HS-27A (cell line): ENCODE results near the gene DPM3.
A peak's percentile ranks its signal among the peaks of the same experiment; 100 is the strongest.
"Not testable (repeated sequence)": the region's sequence is repeated elsewhere in the genome, so short reads cannot be mapped to it uniquely, and the experiment has no call there.

Experiments
- DNase-seq: peaks from one replicate; pipeline ENCODE4 v3.0.0-alpha.2; 2012; ENCODE audit warnings: low read depth, missing footprints

The DPM3 gene

GRCh38 chr1:155139895-155140629 is at the start of gene DPM3:
TSS of gene DPM3 (minus strand) at chr1:155140531. CDS start at chr1:155140240, 291 bp downstream.
- peak; percentile 40 for DNase-seq

- not testable (repeated sequence) for DNase-seq
Observed at GRCh38 chr1:155189926-155190325, 49.6 kb upstream of the DPM3 start.

DNA sequence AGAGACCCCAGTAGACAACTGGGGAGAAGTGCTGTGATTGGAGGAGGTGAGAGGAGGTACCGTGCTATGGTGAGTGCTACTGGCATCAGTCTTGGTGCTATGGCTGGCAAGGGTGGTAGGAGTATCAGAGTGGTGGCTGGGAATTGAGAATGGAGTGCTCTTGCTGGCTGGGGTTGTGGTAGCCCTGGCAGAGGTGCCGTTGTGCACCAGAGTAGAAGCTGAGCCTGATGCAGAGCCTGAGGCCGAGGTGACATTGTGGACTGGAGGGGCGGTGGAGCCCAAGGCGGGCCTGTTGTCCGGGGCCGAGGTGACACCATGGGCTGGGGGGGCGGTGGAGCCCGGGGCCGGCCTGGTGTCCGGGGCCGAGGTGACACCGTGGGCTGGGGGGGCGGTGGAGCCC is 47.9 kb upstream of the DPM3 start:
- DNase-seq: no peak

- DNase-seq: no peak
Observed at GRCh38 chr1:155187456-155187891, 47.1 kb upstream of the DPM3 start.

DNA sequence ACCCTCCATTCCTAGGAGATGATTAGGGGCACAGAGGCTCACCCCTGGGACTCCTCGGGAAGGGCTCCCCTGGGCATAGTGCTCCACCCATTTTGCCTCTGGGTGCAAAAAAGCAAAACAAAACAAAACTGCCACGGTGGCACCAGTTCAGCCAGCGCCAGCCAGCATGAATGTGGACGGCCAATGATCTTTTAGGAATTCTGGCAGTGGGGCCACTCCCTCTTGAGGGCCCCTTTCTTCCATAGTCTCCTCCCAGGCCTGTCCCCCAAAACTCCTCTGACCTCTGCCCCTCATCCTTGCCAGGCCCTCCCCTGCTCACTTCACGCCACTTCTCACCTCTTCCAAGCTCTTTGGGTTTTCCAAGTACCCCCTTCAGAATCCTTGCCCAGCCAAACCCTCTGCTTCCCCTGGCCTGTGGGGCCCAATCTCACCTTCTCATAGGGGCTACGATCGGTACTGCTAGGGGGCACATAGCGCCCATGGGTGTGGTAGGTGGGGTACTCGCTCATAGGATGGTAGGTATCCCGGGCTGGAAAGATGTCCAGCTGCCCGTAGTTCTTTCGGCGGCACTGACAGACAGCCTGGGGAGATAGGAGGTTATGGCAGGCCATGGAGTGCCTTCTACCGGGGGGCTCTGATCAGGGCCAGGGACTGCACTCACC is 46.6 kb upstream of the DPM3 start:
- DNase-seq: no peak

DNA sequence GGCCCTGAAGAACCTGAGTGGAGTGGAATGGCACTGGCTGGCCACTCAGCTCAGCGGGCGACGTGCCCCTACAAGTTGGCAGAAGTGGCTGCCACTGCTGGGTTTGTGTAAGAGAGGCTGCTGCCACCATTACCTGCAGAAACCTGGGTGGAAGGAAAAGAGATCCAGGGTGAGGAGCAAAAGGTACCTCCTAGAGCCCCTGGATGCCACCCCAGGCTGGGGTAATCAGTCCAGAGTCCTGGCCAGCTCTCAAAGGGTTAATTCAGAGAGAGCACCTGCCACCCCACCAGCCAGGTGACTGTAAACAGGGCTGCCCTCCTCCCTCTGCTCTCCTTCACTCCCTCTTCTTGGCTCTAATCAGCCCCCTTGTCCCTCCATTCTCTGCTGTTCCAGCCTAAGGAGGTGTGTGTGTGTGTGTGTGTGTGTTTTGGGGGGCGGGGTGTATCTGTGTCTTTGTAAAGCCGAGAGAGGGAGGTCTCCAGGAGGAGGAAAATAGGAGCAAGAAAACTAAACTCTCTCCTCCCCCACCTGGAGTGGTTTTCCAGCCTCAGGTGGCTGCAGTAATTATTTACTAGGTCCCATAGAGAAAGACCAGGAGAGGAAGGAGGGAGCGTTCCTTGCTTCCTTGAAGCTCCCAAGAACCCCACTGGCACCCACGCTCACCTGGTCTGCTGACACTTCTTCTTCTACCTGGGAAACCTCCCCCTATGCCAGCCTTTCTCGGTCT is 45.9 kb upstream of the DPM3 start:
- DNase-seq: no peak

DNA sequence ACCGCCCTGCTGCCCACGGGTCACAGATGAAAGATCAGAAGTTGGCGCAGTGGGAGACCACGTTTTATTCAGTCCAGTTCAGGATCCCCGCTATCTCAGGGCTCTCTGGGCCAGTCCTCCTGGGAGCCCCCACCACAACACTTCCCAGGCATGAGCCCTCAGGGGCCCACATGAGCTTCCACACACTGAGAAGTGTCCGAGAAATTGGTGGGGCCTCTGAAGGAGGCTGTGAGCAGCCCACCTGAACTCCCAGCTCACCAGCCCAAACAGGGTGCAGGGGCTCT is 45.4 kb upstream of the DPM3 start:
- DNase-seq: no peak

DNA sequence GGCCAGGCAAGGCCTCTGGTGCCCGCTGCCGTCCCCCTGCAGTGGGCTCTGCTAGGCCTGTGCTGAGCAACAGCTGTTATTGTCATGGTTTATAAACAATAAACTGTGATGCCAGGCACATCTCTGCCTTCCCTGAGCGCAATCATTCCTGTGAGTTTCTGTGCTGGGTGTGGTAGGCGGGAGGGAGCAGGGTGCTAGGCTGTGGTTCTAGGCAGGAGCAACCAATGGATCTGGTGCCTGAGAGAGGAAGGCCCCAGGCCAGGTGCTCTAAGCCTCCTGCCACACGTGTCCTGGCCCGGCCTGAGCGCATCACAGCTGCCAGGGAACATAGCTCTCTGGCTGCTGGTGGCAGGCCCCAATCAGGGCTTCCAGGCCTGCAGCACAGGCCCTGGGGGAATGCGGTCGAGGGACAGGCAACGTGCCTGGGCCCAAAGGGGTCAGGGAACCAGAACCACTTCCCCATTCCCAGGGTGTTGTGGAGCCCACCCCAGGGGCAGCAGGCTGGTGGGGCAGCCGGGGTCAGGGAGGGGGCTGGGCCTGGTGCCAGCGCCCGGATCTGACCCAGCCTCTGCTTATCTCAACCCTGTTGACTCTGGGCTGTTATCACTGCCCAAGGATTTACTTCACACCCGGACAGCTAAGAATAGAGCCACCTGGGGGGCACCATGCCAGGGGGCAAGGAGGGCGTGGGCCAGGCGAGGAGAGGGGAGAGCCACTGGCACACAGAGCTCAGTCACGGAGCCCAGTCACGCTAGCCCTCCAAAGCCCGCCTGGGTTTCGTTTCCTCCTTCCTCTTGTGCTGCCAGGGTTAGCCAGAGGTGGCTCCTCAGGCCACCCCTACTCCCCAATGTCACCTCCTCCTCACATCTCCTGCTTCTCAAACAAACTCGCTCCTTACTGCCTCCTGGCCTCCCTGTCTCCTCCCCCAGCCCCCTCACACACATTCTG is 44.8 kb upstream of the DPM3 start:
- DNase-seq: no peak

DNA sequence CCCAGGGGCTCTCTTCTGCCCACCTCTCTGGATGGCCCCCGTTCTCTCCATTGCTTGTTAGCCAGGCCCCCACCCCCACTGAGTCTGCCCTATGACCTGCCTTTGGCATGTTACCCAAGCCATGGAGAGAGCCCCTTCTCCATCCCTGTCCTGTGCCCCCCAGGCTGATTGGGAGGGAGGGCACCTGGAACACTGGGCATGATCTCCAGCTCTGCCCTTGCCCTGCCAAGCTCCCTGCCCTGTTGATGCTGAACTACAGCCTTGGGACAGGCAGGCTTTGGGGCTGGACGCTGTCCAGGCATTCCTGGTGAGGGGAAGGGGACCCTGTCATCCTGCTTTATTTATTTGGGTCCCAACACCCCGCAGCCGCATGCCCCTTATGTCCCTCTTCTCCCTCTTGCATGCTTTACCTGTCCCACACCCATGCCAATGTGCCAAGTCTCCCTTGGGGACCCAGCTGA is 44.0 kb upstream of the DPM3 start:
- no peak for DNase-seq

DNA sequence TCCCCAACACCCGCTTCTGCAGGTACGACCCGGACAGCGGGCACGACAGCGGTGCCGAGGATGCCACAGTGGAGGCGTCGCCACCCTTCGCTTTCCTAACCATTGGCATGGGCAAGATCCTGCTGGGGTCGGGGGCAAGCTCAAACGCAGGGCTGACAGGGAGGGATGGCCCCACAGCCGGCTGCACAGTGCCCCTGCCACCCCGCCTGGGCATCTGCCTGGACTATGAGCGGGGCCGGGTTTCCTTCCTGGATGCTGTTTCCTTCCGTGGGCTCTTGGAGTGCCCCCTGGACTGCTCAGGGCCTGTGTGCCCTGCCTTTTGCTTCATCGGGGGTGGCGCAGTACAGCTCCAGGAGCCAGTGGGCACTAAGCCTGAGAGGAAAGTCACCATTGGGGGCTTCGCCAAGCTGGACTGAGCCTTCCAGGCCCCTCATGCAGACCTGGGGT is 43.5 kb upstream of the DPM3 start:
- no peak for DNase-seq

DNA sequence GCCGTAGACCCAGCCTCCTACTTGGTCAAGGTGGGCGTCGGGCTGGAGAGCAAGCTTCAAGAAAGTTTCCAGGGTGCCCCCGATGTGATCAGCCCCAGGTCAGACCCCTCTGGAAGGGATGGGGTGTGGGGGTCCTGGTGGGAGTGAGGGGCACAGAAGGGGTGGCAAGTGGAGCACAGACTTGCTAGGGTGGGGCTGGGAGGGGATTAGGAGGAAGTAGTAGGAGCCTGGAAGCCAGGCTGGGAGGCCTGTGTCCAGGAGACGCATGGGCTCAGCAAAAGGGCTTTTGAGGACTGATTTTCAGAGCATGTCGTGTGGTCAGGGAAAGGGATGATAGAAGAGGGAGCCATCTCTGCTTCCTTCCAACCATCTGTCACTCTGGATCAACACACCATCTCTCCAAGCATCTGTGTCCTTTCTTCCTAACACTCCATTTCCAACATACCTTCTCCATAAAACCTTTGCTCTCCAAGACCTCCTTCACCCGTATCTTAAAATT is 41.8 kb upstream of the DPM3 start:
- DNase-seq: no peak

DNA sequence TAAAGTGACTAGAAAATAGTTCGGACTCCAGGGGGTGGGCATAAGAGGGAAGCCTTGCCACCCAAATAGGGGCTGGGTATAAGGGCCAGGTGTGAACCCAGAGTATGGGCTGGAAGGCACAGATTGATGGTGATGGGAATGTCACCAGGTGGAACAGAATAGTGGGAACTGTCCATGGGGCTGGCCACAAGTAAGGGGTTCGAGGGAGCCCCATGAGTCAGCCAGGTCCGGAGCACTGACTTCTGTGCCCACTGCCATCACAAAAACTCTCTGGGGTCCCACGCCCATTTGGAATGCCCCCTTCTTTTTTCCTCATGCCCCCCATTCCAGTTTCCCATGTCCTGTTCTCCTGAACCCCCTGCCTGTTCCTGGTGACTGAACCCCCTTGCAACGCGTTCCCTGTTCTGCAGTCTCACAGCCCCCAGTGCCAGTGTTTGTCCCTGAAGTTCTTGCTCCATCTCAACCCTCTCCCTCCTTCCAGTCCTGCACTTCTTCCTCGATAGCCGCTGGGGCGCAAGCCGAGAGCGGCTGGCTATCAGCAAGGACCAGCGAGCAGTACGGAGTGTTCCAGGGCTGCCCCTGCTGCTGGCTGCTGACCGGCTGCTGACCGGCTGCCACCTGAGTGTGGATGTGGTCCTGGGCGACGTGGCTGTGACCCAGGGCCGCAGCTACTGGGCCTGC is 41.2 kb upstream of the DPM3 start:
- no peak for DNase-seq

DNA sequence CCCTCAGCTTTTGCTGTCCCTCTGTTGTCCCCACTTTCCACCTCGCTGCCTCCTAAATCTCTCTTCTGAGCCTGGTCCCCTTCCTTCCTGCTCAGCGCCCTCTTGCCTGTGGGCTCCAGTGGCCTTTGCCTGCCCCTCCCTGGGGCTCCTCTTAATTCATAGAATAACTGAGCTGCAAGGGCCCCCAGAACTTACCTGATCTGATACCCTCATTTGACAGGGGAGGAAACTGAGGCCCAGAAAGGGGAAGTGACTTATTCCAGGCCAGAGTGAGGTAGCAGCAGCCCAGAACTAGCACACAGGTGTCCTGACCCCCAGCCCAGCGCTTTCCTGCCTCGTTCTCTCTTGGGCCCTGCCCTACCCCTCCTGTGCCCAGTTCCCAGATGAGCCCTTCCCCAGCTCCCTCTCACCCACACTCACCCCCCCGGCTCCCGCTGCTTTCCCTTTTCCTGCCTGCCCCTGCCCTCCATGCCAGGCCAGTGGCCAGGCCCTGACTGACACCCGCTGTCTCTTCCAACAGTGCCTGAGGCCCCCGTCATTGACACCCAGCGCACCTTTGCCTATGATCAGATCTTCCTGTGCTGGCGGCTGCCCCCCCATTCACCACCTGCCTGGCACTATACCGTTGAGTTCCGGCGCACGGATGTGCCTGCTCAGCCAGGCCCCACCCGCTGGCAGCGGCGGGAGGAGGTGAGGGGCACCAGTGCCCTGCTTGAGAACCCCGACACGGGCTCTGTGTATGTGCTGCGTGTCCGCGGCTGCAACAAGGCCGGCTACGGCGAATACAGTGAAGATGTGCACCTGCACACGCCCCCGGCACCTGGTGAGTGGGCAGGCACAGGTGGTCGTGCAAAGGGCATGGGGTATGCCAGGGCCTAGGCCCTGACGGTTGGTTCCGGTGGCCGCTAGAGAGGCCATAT is 39.0 kb upstream of the DPM3 start:
- no peak for DNase-seq

GRCh38 chr1:155178441-155179111 is 38.2 kb upstream of the DPM3 start:
- DNase-seq: no peak

DNA sequence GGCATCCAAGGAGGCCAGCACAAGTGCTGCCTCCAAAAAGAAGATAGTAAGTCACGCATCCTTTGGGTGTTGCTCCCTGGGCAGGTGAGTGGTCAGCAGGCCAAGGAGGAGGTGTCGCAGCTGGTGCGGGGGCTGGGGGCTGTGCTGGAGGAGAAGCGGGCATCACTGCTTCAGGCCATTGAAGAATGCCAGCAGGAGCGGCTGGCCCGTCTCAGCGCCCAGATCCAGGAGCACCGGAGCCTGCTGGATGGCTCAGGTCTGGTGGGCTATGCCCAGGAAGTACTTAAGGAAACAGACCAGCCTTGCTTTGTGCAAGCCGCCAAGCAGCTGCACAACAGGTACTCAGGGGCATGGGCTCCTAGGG is 37.6 kb upstream of the DPM3 start:
- DNase-seq: no peak

- no peak for DNase-seq
Observed at GRCh38 chr1:155177192-155177917, 37.0 kb upstream of the DPM3 start.

GRCh38 chr1:155176544-155177071 is 36.3 kb upstream of the DPM3 start:
- peak; percentile 36 for DNase-seq

- no peak for DNase-seq
Observed at GRCh38 chr1:155175927-155176371, 35.6 kb upstream of the DPM3 start.
